Tibial nerve (tissue), 4 donors: ENCODE data around the gene MRTFA.

Experiments used
- EP300 ChIP-seq, 2 donors: sonication (generic); formaldehyde crosslinking; IDR thresholded peaks; one replicate each; pipeline ENCODE4 v1.6.1; 2017; ENCODE audit warnings: antibody characterized with exemption in 2 of 2, mild to moderate bottlenecking in 1 of 2
- POLR2A ChIP-seq, 2 donors: fragments of 450-650 bp; IDR thresholded peaks; one replicate each; pipeline ENCODE4 v1.6.1; 2017; ENCODE audit warnings: antibody characterized with exemption in 2 of 2, mild to moderate bottlenecking in 2 of 2, moderate library complexity in 2 of 2
- TF ChIP-seq, protein P1 (sequence below), 5 experiments: fragments of 200-600 bp in 3 of 5; fragments of 450-650 bp in 2 of 5; sonication (generic) in 3 of 5; IDR thresholded peaks; one replicate each; pipeline ENCODE4 v1.5.1; 2016 to 2019; ENCODE audit warnings: antibody characterized with exemption in 5 of 5, mild to moderate bottlenecking in 3 of 5, moderate library complexity in 2 of 5

DNA sequence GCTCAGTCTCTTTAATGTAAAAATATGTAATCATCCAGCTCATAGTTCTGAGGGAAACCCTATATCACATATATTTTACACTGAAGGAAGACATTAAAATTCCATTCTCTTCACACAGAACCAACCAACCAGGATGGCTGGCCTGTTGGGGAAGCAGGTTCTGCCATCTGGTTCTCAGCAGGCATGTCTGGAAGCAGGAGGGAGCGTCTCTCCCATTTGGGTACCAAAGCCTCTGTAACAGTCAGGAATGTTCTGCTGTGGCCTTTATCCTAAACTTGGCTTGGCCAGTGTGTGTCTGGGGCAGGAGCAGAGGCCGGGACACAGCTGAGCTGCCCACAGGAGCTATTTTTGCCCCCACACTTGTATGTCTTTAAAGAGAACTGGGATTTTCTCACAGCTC lies 236.9 kb downstream of the MRTFA start:
- TF ChIP-seq POLR2A (IDR thresholded peaks at IDR 0.05) (no peak), EP300 (IDR thresholded peaks at IDR 0.05) (no peak)
- TF ChIP-seq, protein P1, sequence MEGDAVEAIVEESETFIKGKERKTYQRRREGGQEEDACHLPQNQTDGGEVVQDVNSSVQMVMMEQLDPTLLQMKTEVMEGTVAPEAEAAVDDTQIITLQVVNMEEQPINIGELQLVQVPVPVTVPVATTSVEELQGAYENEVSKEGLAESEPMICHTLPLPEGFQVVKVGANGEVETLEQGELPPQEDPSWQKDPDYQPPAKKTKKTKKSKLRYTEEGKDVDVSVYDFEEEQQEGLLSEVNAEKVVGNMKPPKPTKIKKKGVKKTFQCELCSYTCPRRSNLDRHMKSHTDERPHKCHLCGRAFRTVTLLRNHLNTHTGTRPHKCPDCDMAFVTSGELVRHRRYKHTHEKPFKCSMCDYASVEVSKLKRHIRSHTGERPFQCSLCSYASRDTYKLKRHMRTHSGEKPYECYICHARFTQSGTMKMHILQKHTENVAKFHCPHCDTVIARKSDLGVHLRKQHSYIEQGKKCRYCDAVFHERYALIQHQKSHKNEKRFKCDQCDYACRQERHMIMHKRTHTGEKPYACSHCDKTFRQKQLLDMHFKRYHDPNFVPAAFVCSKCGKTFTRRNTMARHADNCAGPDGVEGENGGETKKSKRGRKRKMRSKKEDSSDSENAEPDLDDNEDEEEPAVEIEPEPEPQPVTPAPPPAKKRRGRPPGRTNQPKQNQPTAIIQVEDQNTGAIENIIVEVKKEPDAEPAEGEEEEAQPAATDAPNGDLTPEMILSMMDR (IDR thresholded peaks at IDR 0.05) = no peak
